Measurements from ENCODE around the gene SCN2B.

Gene SCN2B

DNA sequence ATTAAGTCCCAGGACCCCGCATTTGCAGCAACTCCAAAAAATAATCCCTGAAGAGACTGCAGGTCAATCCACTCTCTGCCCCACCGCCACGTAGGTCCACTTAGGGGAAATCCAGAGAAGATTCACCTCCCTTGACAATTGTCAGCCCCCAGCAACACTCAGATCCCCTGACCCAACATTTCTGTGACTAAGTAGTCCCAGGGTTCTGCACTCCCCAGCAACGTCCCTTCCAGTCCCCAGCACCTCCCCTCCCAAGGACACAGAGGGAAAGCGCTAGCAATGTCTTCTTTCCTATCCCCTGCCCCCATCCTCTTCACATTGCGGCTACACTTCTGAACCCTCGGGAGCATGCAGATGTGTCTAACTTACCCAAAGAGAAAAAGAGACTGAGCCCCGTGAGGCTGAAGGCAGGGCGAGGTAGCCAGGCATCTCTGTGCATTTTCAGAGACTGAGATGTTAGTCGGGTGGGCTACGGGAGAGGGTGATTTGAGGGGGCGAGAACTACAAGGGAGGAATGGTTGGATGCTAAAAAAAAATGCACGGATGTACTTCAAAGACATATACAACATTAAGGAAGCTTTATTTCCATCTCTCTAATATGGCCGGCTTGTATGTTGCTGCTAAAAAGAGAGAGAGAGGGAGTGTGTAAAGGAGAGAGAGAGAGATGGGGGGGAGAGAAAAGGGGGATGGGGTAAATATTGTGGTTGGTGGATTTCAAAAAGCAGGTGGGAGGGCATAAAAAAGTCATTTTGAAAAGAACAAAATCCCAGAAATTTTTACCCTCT is at the start of gene SCN2B:
Gene SCN2B, minus strand, starts transcription at position 647 of the 785 bp plus-strand sequence. Its CDS starts 208 bp downstream, at position 439.
- DNase-seq (ENCODE audit: low read depth), result no peak

DNA sequence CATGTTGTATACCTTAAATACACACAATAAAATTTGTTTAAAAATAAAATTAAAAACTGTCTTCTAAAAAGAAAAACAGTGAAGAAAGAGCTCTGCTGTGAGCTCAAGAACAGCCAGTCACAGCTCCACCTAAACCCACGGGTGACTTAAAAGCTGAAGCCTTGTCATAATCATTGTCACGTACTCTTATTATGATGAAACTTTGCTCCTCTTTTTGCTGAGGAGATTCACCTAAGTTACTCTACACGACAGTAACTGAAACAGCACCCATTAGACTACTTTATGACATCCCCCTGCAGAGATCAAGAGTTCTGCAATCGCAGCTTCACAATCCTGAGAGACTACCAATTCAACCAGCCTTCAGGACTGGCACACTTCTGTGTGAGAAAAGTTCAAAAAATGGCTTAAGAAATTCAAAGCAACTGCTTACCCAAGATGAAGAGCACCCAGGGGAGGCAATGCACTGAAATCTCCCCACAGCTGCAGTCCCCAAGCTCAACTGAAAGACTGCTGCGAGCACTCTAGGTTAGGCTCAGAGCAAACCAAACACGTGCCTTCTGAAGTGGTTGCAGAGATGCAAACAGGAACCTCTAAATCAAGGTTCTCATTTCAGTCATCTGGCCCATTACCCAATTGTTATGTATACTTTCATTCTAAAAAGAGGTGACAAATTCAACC is 48.2 kb upstream of the SCN2B start, which contains the start of gene JAML:
Gene JAML, minus strand, starts transcription at position 501 of the 678 bp plus-strand sequence. CDS start 10,145 bp downstream, outside the sequence.
- DNase-seq (ENCODE audit: low read depth), result no peak

DNA sequence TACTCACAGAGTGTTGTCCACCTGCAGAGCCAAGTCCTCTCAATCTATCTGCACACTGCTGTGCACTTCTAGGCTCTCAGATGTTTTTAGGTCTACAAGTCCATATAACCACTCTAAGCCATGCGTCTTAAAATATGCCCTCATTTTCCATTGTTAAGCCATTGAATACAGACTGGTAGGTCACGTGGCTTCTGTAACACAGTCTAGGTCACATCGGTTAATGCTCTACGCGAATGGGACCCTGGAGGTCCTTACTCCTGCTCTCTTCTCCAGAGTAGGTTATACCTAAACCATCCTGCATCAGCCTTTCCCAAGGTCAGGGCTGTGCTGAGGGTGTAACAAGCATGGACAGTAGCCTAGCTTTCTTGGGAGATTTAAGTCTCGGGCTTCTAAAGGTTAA is 47.6 kb upstream of the SCN2B start:
- no peak for DNase-seq (ENCODE audit: low read depth)

GRCh38 chr11:118223570-118223969 is 47.1 kb upstream of the SCN2B start:
- no peak for DNase-seq (ENCODE audit: low read depth)

DNA sequence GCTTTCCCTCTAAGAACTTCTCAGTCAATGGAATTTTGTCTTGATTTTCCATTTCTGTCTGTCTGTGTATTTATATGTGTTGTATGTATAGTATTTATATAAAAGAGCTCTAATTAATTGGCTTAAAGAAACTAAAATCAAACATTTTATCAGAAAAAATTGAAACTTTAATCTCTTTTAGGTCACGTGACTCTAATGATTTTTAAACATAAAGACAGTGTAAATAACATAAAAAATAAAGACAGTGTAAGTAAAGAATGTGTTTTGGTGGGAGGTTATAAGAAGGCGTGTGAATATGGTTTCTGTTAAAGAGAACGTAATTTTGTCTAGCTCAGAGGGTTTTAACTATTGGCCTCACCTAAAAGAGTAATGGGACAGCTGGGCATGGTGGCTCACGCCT is 46.0 kb upstream of the SCN2B start:
- no peak for DNase-seq (ENCODE audit: low read depth)

GRCh38 chr11:118221419-118221818 is 45.0 kb upstream of the SCN2B start:
- DNase-seq (ENCODE audit: low read depth), result no peak

DNA sequence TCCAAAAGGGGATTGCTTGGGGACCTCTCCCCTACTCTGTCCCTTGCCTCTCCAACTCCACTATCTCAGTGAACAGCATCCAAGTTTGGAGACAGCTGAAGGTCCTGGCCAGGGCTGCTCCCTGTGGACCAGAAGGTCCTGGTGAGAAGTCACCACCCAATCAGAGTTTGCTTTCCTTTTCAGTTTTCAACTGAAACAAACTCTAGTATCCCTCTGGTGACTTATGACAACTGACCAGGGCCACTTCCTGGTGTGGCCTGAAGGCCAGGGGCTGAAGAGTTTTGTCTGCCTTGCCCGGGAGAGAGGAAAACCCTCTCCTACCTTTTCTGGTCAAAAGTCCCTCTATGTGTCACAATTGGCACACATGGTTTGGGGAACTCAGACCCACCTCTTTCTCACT is 43.3 kb upstream of the SCN2B start:
- DNase-seq (ENCODE audit: low read depth), result no peak

GRCh38 chr11:118219244-118219643 is 42.8 kb upstream of the SCN2B start:
- DNase-seq (ENCODE audit: low read depth), result no peak

DNA sequence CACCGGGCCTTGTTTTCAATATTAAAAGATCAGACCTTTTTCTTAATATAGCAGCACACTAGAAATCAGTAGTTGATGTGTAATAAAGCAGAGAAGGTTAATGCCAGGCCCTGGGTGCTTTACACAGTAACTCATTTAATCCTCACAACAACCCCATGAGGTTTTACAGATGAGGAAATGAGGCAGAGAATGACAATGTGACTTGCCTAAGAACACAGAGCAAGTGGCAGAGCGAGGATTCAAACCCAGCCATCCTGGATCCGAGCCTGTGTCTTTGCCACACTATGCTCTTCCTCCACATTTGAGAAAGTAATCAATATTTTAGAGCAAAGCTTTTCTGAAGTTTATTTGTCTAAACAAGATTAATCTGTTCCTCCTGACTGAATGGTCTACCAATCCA is 41.1 kb upstream of the SCN2B start:
- no peak for DNase-seq (ENCODE audit: low read depth)

- no peak for DNase-seq (ENCODE audit: low read depth)
These were observed 40.4 kb upstream of the SCN2B start for GRCh38 chr11:118216621-118217481.

GRCh38 chr11:118215765-118216164 is 39.3 kb upstream of the SCN2B start:
- no peak for DNase-seq (ENCODE audit: low read depth)

DNA sequence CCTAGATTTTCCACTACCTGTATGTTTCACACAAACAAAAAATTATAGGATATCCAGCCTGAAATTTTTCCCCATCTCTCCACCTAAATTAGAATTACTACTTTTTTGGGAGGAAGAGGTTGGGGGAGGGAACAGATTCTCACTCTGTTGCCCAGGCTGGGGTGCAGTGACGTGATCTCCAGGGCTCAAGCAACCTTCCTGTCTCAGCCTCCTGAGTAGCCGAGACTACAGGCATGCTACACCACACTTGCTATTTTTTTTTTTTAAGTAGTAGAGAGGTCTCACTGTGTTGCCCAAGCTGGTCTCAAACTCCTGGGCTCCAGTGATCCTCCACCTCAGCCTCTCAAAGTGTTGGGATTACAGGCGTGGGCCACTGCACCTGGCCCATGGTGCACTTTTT is 38.8 kb upstream of the SCN2B start:
- no peak for DNase-seq (ENCODE audit: low read depth)

GRCh38 chr11:118214210-118214914 is 37.9 kb upstream of the SCN2B start:
- DNase-seq (ENCODE audit: low read depth), result no peak

- no peak for DNase-seq (ENCODE audit: low read depth)
These were observed 37.3 kb upstream of the SCN2B start for GRCh38 chr11:118213781-118214180.

DNA sequence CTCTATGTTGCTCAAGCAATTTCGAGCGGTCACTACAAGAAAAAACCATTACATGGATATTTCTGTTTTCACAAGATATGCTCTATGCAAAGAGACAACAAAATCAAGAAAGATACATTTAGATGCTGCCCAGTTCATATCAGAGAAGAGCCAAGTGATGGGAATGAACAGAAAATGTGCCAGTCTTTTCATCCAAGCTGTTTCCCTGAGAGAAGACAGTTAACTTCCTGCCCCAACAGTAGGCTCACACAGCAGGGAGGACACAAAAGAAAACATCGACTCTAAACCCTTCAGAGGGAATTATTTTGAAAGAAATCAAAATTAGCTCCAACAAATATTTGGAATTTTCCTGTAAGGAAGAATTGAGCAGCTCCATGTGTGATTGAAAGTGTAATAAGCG is 36.8 kb upstream of the SCN2B start:
- DNase-seq (ENCODE audit: low read depth), result no peak

GRCh38 chr11:118212781-118213191 is 36.3 kb upstream of the SCN2B start:
- DNase-seq (ENCODE audit: low read depth), result no peak

- no peak for DNase-seq (ENCODE audit: low read depth)
These were observed 35.8 kb upstream of the SCN2B start for GRCh38 chr11:118212131-118212725.

- DNase-seq (ENCODE audit: low read depth), result peak; percentile 20
These were observed 34.6 kb upstream of the SCN2B start for GRCh38 chr11:118211006-118211405.

DNA sequence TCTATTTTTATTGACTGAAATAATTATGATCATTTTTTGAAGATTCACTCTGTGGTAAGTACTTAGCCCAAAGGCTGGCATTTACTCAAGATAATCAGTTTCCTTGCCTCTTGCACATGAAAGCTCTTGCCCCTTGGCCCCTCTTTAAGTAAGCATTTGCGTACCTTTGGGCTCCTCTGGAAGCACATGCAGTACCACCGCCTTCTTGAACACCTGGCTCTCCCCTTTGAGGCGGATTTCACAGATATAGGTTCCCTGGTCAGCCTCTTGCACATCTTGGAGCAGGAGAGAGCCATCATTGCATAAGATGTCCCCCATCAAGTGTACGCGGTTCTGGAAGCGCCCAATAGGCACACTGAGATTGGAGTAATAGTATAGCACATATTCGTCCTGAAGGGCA is 33.9 kb upstream of the SCN2B start:
- no peak for DNase-seq (ENCODE audit: low read depth)

DNA sequence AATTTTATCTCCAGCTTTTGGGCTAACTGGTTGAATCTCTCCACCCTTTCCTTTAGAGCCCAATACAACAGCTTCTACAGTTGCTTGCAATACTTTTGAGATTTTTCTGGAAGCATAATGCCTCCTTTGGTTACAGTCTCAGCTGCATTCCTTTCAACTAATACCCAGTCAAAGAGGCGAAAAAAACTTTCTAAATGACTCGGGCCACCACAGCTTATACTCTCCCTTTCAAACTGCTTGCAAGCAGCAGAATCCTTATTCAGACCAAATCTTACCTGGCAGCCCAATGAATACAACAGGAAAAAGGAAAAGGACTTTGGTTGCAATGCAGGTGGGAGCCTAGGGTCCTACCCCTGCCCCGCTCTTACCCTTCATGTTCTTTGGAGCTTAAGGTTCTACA is 32.6 kb upstream of the SCN2B start:
- DNase-seq (ENCODE audit: low read depth), result no peak

- DNase-seq (ENCODE audit: low read depth), result no peak
These were observed 30.6 kb upstream of the SCN2B start for GRCh38 chr11:118207079-118207478.
